ENCODE measurements around the gene UGT1A5. TPM values are rescaled to one million over a fixed set of nuclear protein-coding genes. Genes with fewer than 3 reads are reported as not detected.

Gene UGT1A5
- total and polyA plus RNA-seq, 2 of the 8 experiments (the other 6 are each of a cell fraction or from before 2014, with no cell fraction given), result not detected

- peaks cover 0 to 1% (median 0%) of the 10 kb centered on the region in 4 experiments; a peak in 1 of 7 replicates for H3K27me3 ChIP-seq (replicated peaks in 1 of 4; ENCODE audit: control insufficient read depth in 3 of 4, extremely low read depth in 1 of 4, insufficient read depth in 3 of 4, low read length in 3 of 4)
- H3K79me1 ChIP-seq (ENCODE audit: low read depth, low read length), result no peaks in the 10 kb centered on the region
- H2BK120ac ChIP-seq (replicated peaks; ENCODE audit: low read depth, low read length), result no peak overlapping the region
- H2AFZ ChIP-seq (ENCODE audit: low read length), result 0 out of 2 replicates have a peak overlapping the region, but pooled peaks have one; percentile 24
- H4K8ac ChIP-seq (ENCODE audit: extremely low read depth, insufficient read depth, low read length), result no peak overlapping the region
- no peak overlapping the region for H3K4me3 ChIP-seq (ENCODE audit: extremely low read depth in 1 of 4, insufficient read depth in 2 of 4, low read depth in 3 of 4, low read length in 4 of 4)
- H3K23me2 ChIP-seq (ENCODE audit: low read depth, low read length), result no peaks in the 10 kb centered on the region
- FAIRE-seq (no peak), DNase-seq (ENCODE audit: low read depth in 1 of 2, low spot score in 2 of 2) (no peak)
- no peak overlapping the region for H4K5ac ChIP-seq (ENCODE audit: insufficient read length, low read depth, low read length)
- H3K79me2 ChIP-seq (ENCODE audit: control insufficient read depth in 1 of 2, insufficient read depth in 2 of 2, low read length in 2 of 2), result no peaks in the 10 kb centered on the region
- H3K9ac ChIP-seq (replicated peaks in 1 of 4; ENCODE audit: extremely low read depth in 1 of 4, low read depth in 3 of 4, low read length in 3 of 4), result no peak overlapping the region
- no peak overlapping the region for H3K27ac ChIP-seq (ENCODE audit: low read depth, low read length)
- no peaks in the 10 kb centered on the region for H3K9me3 ChIP-seq (ENCODE audit: insufficient read depth in 2 of 2, low read depth in 1 of 2, low read length in 1 of 2)
- no peaks in the 10 kb centered on the region for H3K4me1 ChIP-seq (replicated peaks in 1 of 4; ENCODE audit: control insufficient read depth in 3 of 4, insufficient read depth in 4 of 4, low read length in 3 of 4)
- no peak overlapping the region for H2AK5ac ChIP-seq (ENCODE audit: low read depth, low read length)
- no peak overlapping the region; the same call in 1 of the 2 replicates for H2BK12ac ChIP-seq (ENCODE audit: low read depth, low read length)
- no peak overlapping the region for H3K23ac ChIP-seq (ENCODE audit: insufficient read length)
- no peak for TF ChIP-seq RAD21 (IDR thresholded peaks at IDR 0.05 in 1 of 2, conservative IDR thresholded peaks at IDR 0.05 in 1 of 2; ENCODE audit: low read depth in 2 of 2, low read length in 2 of 2)
- TF ChIP-seq RXRA (IDR thresholded peaks at IDR 0.05; ENCODE audit: insufficient read depth, low read depth, low read length), result no peak
- TF ChIP-seq SIX5 (IDR thresholded peaks at IDR 0.05; ENCODE audit: low read depth, low read length), result no peak
- H3K18ac ChIP-seq (ENCODE audit: extremely low read depth, low read length), result no peak overlapping the region
- WGBS, 2 experiments (ENCODE audit: extremely low coverage in 1 of 2, insufficient coverage in 1 of 2, insufficient read length in 1 of 2, insufficient replicate concordance in 2 of 2, low coverage in 1 of 2, low lambda C conversion rate in 2 of 2, missing lambda C conversion rate in 1 of 2), result 100% methylated on average over 1 of the region's 1 CpG; no CpG with 5 or more reads in 1 of the 2 experiments
- H2BK5ac ChIP-seq (ENCODE audit: low read depth, low read length), result no peak overlapping the region
- H3K4me2 ChIP-seq (ENCODE audit: insufficient read depth in 1 of 2, low read depth in 2 of 2, low read length in 2 of 2), result no peak overlapping the region
- no peak overlapping the region for H2BK15ac ChIP-seq (ENCODE audit: low read length)
- CTCF ChIA-PET (ENCODE audit: partially characterized antibody), result interaction anchor here (0.6 to 0.7 kb wide), 4 partner anchors 108 to 309 kb away, joined by 3 to 4 read pairs (median 4); no protein-coding TSS in a partner anchor
- H4K20me1 ChIP-seq (replicated peaks in 1 of 2; ENCODE audit: control insufficient read depth in 1 of 2, insufficient read depth in 2 of 2, low read length in 2 of 2), result no peaks in the 10 kb centered on the region
- POLR2A ChIA-PET (ENCODE audit: partially characterized antibody), result no interaction called here
- H4K91ac ChIP-seq (replicated peaks; ENCODE audit: insufficient read length, low read length), result no peak overlapping the region
- H3K14ac ChIP-seq (ENCODE audit: insufficient read length), result no peak overlapping the region
- no peak overlapping the region for H3K56ac ChIP-seq (replicated peaks; ENCODE audit: insufficient read length, low read depth, low read length)
- H3K4ac ChIP-seq (replicated peaks; ENCODE audit: insufficient read length, low read depth, low read length), result no peak overlapping the region
- no peak overlapping the region for H2BK20ac ChIP-seq (ENCODE audit: low read length)
- no peaks in the 10 kb centered on the region for H3K36me3 ChIP-seq (ENCODE audit: control insufficient read depth in 2 of 4, insufficient read depth in 4 of 4, low read length in 3 of 4)
Observed at GRCh38 chr2:233706720-233707119, 6.0 kb upstream of the UGT1A5 start.

Measured in H1 (cell line).